Thymus (tissue), 11 donors: ENCODE results near the gene RAP1GAP2. TPM values are rescaled to one million over a fixed set of nuclear protein-coding genes. Genes with fewer than 3 reads are reported as not detected.
"Not testable (repeated sequence)": the region's sequence is repeated elsewhere in the genome, so short reads cannot be mapped to it uniquely, and the experiment has no call there.

Source experiments
- DNase-seq, 9 donors: peaks; one replicate each; pipeline ENCODE4 v3.0.0-alpha.2; 2013; ENCODE audit warnings: low spot score in 9 of 9, low read depth in 6 of 9, missing footprints in 1 of 9
- H3K27ac ChIP-seq, 2 donors: one replicate each; pipeline ENCODE4 v1.5.1; 2013; ENCODE audit warnings: control low read depth in 1 of 2, low read depth in 1 of 2, low read length in 1 of 2, mild to moderate bottlenecking in 1 of 2, moderate library complexity in 1 of 2
- H3K27me3 ChIP-seq, 2 donors: one replicate each; pipeline ENCODE4 v1.5.1; 2013; ENCODE audit warnings: low read length in 1 of 2; ENCODE audit not compliant: control insufficient read depth in 2 of 2, insufficient read depth in 1 of 2
- H3K36me3 ChIP-seq, 2 donors: one replicate each; pipeline ENCODE4 v1.5.1; 2013; ENCODE audit warnings: low read length in 1 of 2, mild to moderate bottlenecking in 1 of 2, moderate library complexity in 1 of 2; ENCODE audit not compliant: control insufficient read depth in 2 of 2, insufficient read depth in 2 of 2
- H3K4me1 ChIP-seq, 2 donors: one replicate each; pipeline ENCODE4 v1.5.1; 2013; ENCODE audit warnings: low read length in 2 of 2; ENCODE audit not compliant: control insufficient read depth in 2 of 2, insufficient read depth in 2 of 2
- H3K4me3 ChIP-seq, 2 donors: one replicate each; pipeline ENCODE4 v1.5.1; 2013; ENCODE audit warnings: low read length in 2 of 2, control low read depth in 1 of 2, mild to moderate bottlenecking in 1 of 2
- H3K9me3 ChIP-seq, 2 donors: one replicate each; pipeline ENCODE4 v1.5.1; 2013; ENCODE audit warnings: low read length in 1 of 2, mild to moderate bottlenecking in 1 of 2; ENCODE audit not compliant: control insufficient read depth in 2 of 2, insufficient read depth in 1 of 2
- WGBS: extraction: QIAGEN DNeasy Blood & Tissue Kit; methylation state at CpG from one replicate; pipeline ENCODE4 v1.1.7; 2013; 5-methylcytosine and 5-hydroxymethylcytosine counted together
- polyA plus RNA-seq: library from polyadenylated mRNA; stranded (reverse); fragments of 200-250 nt; gene quantifications from one replicate; pipeline ENCODE4 v1.2.3, GENCODE V29; 2013
- total RNA-seq: library from RNA; stranded (reverse); fragments of 120-200 nt; gene quantifications from one replicate; pipeline ENCODE4 v1.2.4, GENCODE V29; 2013
- donor health status: healthy.

The RAP1GAP2 gene
- total and polyA plus RNA-seq, 2 donors, result 1.6 to 3.8 TPM

- peaks cover 16 to 28% of the 10 kb centered on the region in 2 donors for H3K4me1 ChIP-seq
- H3K36me3 ChIP-seq, result no peaks in the 10 kb centered on the region
- peaks cover 7 to 25% of the 10 kb centered on the region in 2 donors for H3K27me3 ChIP-seq
- 69% methylated on average over 17 of the region's 17 CpGs for WGBS
- DNase-seq, result peak in 2 of 9 donors; percentile 39 to 67
- no peak overlapping the region for H3K4me3 ChIP-seq
- H3K9me3 ChIP-seq, result no peaks in the 10 kb centered on the region
- H3K27ac ChIP-seq, result no peak overlapping the region
Observed at GRCh38 chr17:2815781-2816185, 19.5 kb downstream of the RAP1GAP2 start.

GRCh38 chr17:2816688-2817087 is 20.4 kb downstream of the RAP1GAP2 start:
- no CpG with 5 or more reads among the region's 4 CpGs for WGBS
- H3K36me3 ChIP-seq, result no peaks in the 10 kb centered on the region
- peaks cover 16 to 28% of the 10 kb centered on the region in 2 donors for H3K4me1 ChIP-seq
- H3K27me3 ChIP-seq, result peaks cover 2 to 18% of the 10 kb centered on the region in 2 donors
- H3K4me3 ChIP-seq, result no peak overlapping the region
- H3K27ac ChIP-seq, result no peak overlapping the region
- no peak for DNase-seq
- H3K9me3 ChIP-seq, result no peaks in the 10 kb centered on the region

GRCh38 chr17:2819294-2819693 is 23.1 kb downstream of the RAP1GAP2 start:
- not testable (repeated sequence) for H3K9me3 ChIP-seq, DNase-seq, H3K36me3 ChIP-seq, H3K27me3 ChIP-seq, H3K4me3 ChIP-seq, H3K27ac ChIP-seq
- H3K4me1 ChIP-seq, result peaks cover 13 to 22% of the 10 kb centered on the region in 2 donors
- 98% methylated on average over 5 of the region's 5 CpGs for WGBS

GRCh38 chr17:2819921-2820501 is 23.8 kb downstream of the RAP1GAP2 start:
- 96% methylated on average over 11 of the region's 11 CpGs for WGBS
- Histone ChIP-seq H3K27me3 (peaks cover 0 to 10% of the 10 kb centered on the region in 2 donors), H3K36me3 (no peaks in the 10 kb centered on the region), H3K9me3 (no peaks in the 10 kb centered on the region), H3K27ac (no peak overlapping the region), H3K4me3 (no peak overlapping the region), H3K4me1 (peaks cover 11 to 20% of the 10 kb centered on the region in 2 donors)
- DNase-seq, result no peak

GRCh38 chr17:2821868-2822267 is 25.6 kb downstream of the RAP1GAP2 start:
- no peak overlapping the region for H3K27ac ChIP-seq
- peaks cover 3 to 8% of the 10 kb centered on the region in 2 donors for H3K27me3 ChIP-seq
- no peak for DNase-seq
- 92% methylated on average over 8 of the region's 8 CpGs for WGBS
- H3K4me1 ChIP-seq, result peaks cover 5 to 16% of the 10 kb centered on the region in 2 donors
- no peaks in the 10 kb centered on the region for H3K36me3 ChIP-seq
- H3K4me3 ChIP-seq, result no peak overlapping the region
- H3K9me3 ChIP-seq, result no peaks in the 10 kb centered on the region

- H3K27ac ChIP-seq, result no peak overlapping the region
- WGBS, result 81% methylated on average over 7 of the region's 7 CpGs
- H3K27me3 ChIP-seq, result peaks cover 3 to 8% of the 10 kb centered on the region in 2 donors
- DNase-seq, result no peak
- peaks cover 5 to 16% of the 10 kb centered on the region in 2 donors for H3K4me1 ChIP-seq
- H3K4me3 ChIP-seq, result no peak overlapping the region
- no peaks in the 10 kb centered on the region for H3K9me3 ChIP-seq
- no peaks in the 10 kb centered on the region for H3K36me3 ChIP-seq
Observed at GRCh38 chr17:2822358-2822757, 26.1 kb downstream of the RAP1GAP2 start.

GRCh38 chr17:2825253-2825970 is 29.2 kb downstream of the RAP1GAP2 start:
- no peak overlapping the region for H3K27ac ChIP-seq
- peaks cover 0 to 3% of the 10 kb centered on the region in 2 donors for H3K9me3 ChIP-seq
- H3K4me1 ChIP-seq, result peaks cover 5 to 22% of the 10 kb centered on the region in 2 donors
- peaks cover 3 to 6% of the 10 kb centered on the region in 2 donors for H3K27me3 ChIP-seq
- H3K36me3 ChIP-seq, result no peaks in the 10 kb centered on the region
- no peak overlapping the region for H3K4me3 ChIP-seq
- DNase-seq, result peak in 1 of 9 donors; percentile 34
- WGBS, result 58% methylated on average over 15 of the region's 15 CpGs

- H3K27ac ChIP-seq, result no peak overlapping the region
- peaks cover 0 to 3% of the 10 kb centered on the region in 2 donors for H3K9me3 ChIP-seq
- WGBS, result 12% methylated on average over 14 of the region's 14 CpGs
- no peaks in the 10 kb centered on the region for H3K36me3 ChIP-seq
- H3K4me3 ChIP-seq, result no peak overlapping the region
- DNase-seq, result peak in 5 of 9 donors; percentile 43 to 79 (median 65)
- peaks cover 5 to 19% of the 10 kb centered on the region in 2 donors for H3K4me1 ChIP-seq
- peaks cover 3 to 6% of the 10 kb centered on the region in 2 donors for H3K27me3 ChIP-seq
Observed at GRCh38 chr17:2828397-2829038, 32.3 kb downstream of the RAP1GAP2 start.

- peaks cover 0 to 3% of the 10 kb centered on the region in 2 donors for H3K9me3 ChIP-seq
- WGBS, result 49% methylated on average over 2 of the region's 2 CpGs
- H3K4me1 ChIP-seq, result peaks cover 0 to 8% of the 10 kb centered on the region in 2 donors
- H3K4me3 ChIP-seq, result no peak overlapping the region
- H3K27me3 ChIP-seq, result no peaks in the 10 kb centered on the region
- H3K36me3 ChIP-seq, result no peaks in the 10 kb centered on the region
- H3K27ac ChIP-seq, result no peak overlapping the region
- no peak for DNase-seq
Observed at GRCh38 chr17:2830678-2831077, 34.4 kb downstream of the RAP1GAP2 start.
